Osteoblast (primary cell): ENCODE measurements around the gene MYO1G. TPM values are rescaled to one million over a fixed set of nuclear protein-coding genes. Genes with fewer than 3 reads are reported as not detected.

Experiments
- DNase-seq: peaks from one replicate; pipeline ENCODE4 v3.0.0; 2011; ENCODE audit warnings: low spot score, mixed read lengths; ENCODE audit not compliant: insufficient read length; ENCODE audit errors: missing footprints
- H2AFZ ChIP-seq: 2 replicates; pipeline ENCODE4 v1.6.0; 2011; ENCODE audit warnings: mild to moderate bottlenecking, low read length
- H3K27ac ChIP-seq: 2 replicates; pipeline ENCODE4 v1.5.1; 2011; ENCODE audit warnings: mild to moderate bottlenecking, low read depth, low read length, moderate library complexity
- H3K27me3 ChIP-seq: 2 replicates; pipeline ENCODE4 v1.6.0; 2012; ENCODE audit warnings: mild to moderate bottlenecking, control low read depth, inconsistent platforms, low read length, moderate library complexity; ENCODE audit not compliant: insufficient read depth
- H3K36me3 ChIP-seq: 2 replicates; pipeline ENCODE4 v1.5.1; 2011; ENCODE audit warnings: mild to moderate bottlenecking, low read length, control low read depth, moderate library complexity; ENCODE audit not compliant: insufficient read depth
- H3K4me1 ChIP-seq: 2 replicates; pipeline ENCODE4 v1.5.1; 2011; ENCODE audit warnings: mild to moderate bottlenecking, low read length, control low read depth, moderate library complexity; ENCODE audit not compliant: insufficient read depth
- H3K4me2 ChIP-seq: 2 replicates; pipeline ENCODE4 v1.6.0; 2011; ENCODE audit warnings: mild to moderate bottlenecking, low read length; ENCODE audit not compliant: insufficient read depth
- H3K4me3 ChIP-seq: fragments of 200-600 bp; sonication (generic); 3 replicates; pipeline ENCODE4 v1.5.1; 2012; ENCODE audit warnings: mild to moderate bottlenecking, low read length, inconsistent platforms; ENCODE audit not compliant: insufficient read depth
- H3K79me2 ChIP-seq: 2 replicates; pipeline ENCODE4 v1.6.0; 2012; ENCODE audit warnings: mild to moderate bottlenecking, low read length, control low read depth, inconsistent platforms; ENCODE audit not compliant: insufficient read depth
- H3K9me3 ChIP-seq: 2 replicates; pipeline ENCODE4 v1.5.1; 2011; ENCODE audit warnings: low read depth, low read length, control low read depth
- H4K20me1 ChIP-seq: 2 replicates; pipeline ENCODE4 v1.6.0; 2012; ENCODE audit warnings: mild to moderate bottlenecking, low read length, control low read depth; ENCODE audit not compliant: insufficient read depth
- CTCF ChIP-seq: IDR thresholded peaks from 2 replicates; pipeline ENCODE4 v1.5.1; 2011; ENCODE audit warnings: mild to moderate bottlenecking, low read depth, low read length, moderate library complexity; ENCODE audit errors: extremely low read depth
- total RNA-seq: library from RNA; depleted of rRNA; stranded (reverse); fragments of >200 nt; gene quantifications from 2 replicates; pipeline ENCODE4 v1.2.3, GENCODE V29; 2012

Gene MYO1G
- total RNA-seq, 1 donor, result 0.36 TPM

GRCh38 chr7:44918029-44918428 lies 60.8 kb downstream of the MYO1G start:
- no peaks in the 10 kb centered on the region for H3K9me3 ChIP-seq
- H2AFZ ChIP-seq, result no peak overlapping the region
- H3K27me3 ChIP-seq, result no peaks in the 10 kb centered on the region
- H3K4me1 ChIP-seq, result no peaks in the 10 kb centered on the region
- no peak overlapping the region for H3K27ac ChIP-seq
- no peak for DNase-seq
- no peak overlapping the region for H3K4me2 ChIP-seq
- no peak overlapping the region for H3K4me3 ChIP-seq
- no peaks in the 10 kb centered on the region for H3K36me3 ChIP-seq
- no peak for TF ChIP-seq CTCF
- no peaks in the 10 kb centered on the region for H3K79me2 ChIP-seq
- no peaks in the 10 kb centered on the region for H4K20me1 ChIP-seq

GRCh38 chr7:44917465-44917864 lies 61.4 kb downstream of the MYO1G start:
- no peaks in the 10 kb centered on the region for H3K36me3 ChIP-seq
- no peak overlapping the region for H3K4me3 ChIP-seq
- H2AFZ ChIP-seq, result no peak overlapping the region
- no peak for DNase-seq
- H3K27ac ChIP-seq, result no peak overlapping the region
- no peaks in the 10 kb centered on the region for H3K27me3 ChIP-seq
- no peaks in the 10 kb centered on the region for H3K79me2 ChIP-seq
- TF ChIP-seq CTCF, result no peak
- H3K9me3 ChIP-seq, result no peaks in the 10 kb centered on the region
- H4K20me1 ChIP-seq, result no peaks in the 10 kb centered on the region
- no peak overlapping the region for H3K4me2 ChIP-seq
- no peaks in the 10 kb centered on the region for H3K4me1 ChIP-seq

- no peaks in the 10 kb centered on the region for H3K79me2 ChIP-seq
- H3K9me3 ChIP-seq, result no peaks in the 10 kb centered on the region
- peak; percentile 66 for DNase-seq
- no peaks in the 10 kb centered on the region for H4K20me1 ChIP-seq
- TF ChIP-seq CTCF, result no peak
- H3K4me1 ChIP-seq, result no peaks in the 10 kb centered on the region
- no peaks in the 10 kb centered on the region for H3K36me3 ChIP-seq
- peak overlapping the region; percentile 56 for H3K27ac ChIP-seq
- no peak overlapping the region for H2AFZ ChIP-seq
- H3K4me3 ChIP-seq, result no peak overlapping the region
- no peaks in the 10 kb centered on the region for H3K27me3 ChIP-seq
- no peak overlapping the region for H3K4me2 ChIP-seq
Observed at GRCh38 chr7:44914992-44915607, 63.7 kb downstream of the MYO1G start.

GRCh38 chr7:44912775-44913347 lies 66.0 kb downstream of the MYO1G start:
- no peak for DNase-seq
- H3K4me3 ChIP-seq, result no peak overlapping the region
- H3K9me3 ChIP-seq, result no peaks in the 10 kb centered on the region
- no peak for TF ChIP-seq CTCF
- H3K36me3 ChIP-seq, result no peaks in the 10 kb centered on the region
- H3K4me2 ChIP-seq, result no peak overlapping the region
- H4K20me1 ChIP-seq, result no peaks in the 10 kb centered on the region
- H2AFZ ChIP-seq, result no peak overlapping the region
- H3K27ac ChIP-seq, result no peak overlapping the region
- no peaks in the 10 kb centered on the region for H3K27me3 ChIP-seq
- no peaks in the 10 kb centered on the region for H3K79me2 ChIP-seq
- H3K4me1 ChIP-seq, result no peaks in the 10 kb centered on the region

Other genes starting within 250 kb of the MYO1G start
- 18.8 and 19.4 TPM in 2 replicates for gene ZMIZ2, start 230.2 kb downstream of the MYO1G start, total RNA-seq
- 1,505 and 1,612 TPM in 2 replicates for gene PPIA, start 182.3 kb downstream of the MYO1G start, total RNA-seq
- 93.7 and 98.1 TPM in 2 replicates for gene H2AZ2, start 130.9 kb downstream of the MYO1G start, total RNA-seq
- 22.7 and 22.8 TPM in 2 replicates for gene PURB, start 93.5 kb downstream of the MYO1G start, total RNA-seq
- 41.8 and 42.3 TPM in 2 replicates for gene CCM2, start 21.2 kb upstream of the MYO1G start, total RNA-seq
- gene NACAD, start 110.0 kb upstream of the MYO1G start, total RNA-seq, result 0.59 and 0.72 TPM in 2 replicates
- gene TBRG4, start 132.7 kb upstream of the MYO1G start, total RNA-seq, result 41.5 and 43.1 TPM in 2 replicates
- not detected in 2 replicates for gene RAMP3, start 178.8 kb upstream of the MYO1G start, total RNA-seq